HepG2 (cell line): Measurements from ENCODE around the gene TFPI. TPM values are rescaled to one million over a fixed set of nuclear protein-coding genes. Genes with fewer than 3 reads are reported as not detected.

Experiments
- BHLHE40 ChIP-seq: IDR thresholded peaks from 2 replicates; pipeline ENCODE4 v1.6.1; 2011; ENCODE audit warnings: low read length, improper control_type of control experiment
- EP300 ChIP-seq, 3 experiments: sonication (generic) in 1 of 3; formaldehyde crosslinking in 1 of 3; IDR thresholded peaks; 2 replicates each; pipeline versions ENCODE4 v1.5.1 to v1.6.1; 2011 to 2020; ENCODE audit warnings: low read depth in 2 of 3, low read length in 2 of 3, borderline replicate concordance in 1 of 3, improper control_type of control experiment in 1 of 3, mild to moderate bottlenecking in 1 of 3, missing genetic modification reagents in 1 of 3, moderate library complexity in 1 of 3
- GLI4 ChIP-seq: sonication (generic); formaldehyde crosslinking; IDR thresholded peaks from 2 replicates; pipeline ENCODE4 v1.5.1; 2020; ENCODE audit warnings: missing genetic modification reagents, mild to moderate bottlenecking, moderate library complexity, borderline replicate concordance
- HNRNPL ChIP-seq: fragments of 200-400 bp; formaldehyde crosslinking; IDR thresholded peaks from 2 replicates; pipeline ENCODE4 v1.6.1; 2017; ENCODE audit warnings: mild to moderate bottlenecking, low read depth, low read length
- HNRNPUL1 ChIP-seq: fragments of 200-400 bp; formaldehyde crosslinking; IDR thresholded peaks from 2 replicates; pipeline ENCODE4 v1.6.1; 2017; ENCODE audit warnings: low read depth, mild to moderate bottlenecking, low read length, moderate library complexity
- KAT2B ChIP-seq: fragments of 150-350 bp; IDR thresholded peaks from 2 replicates; pipeline ENCODE4 v1.6.1; 2014; ENCODE audit warnings: low read depth, low read length, borderline replicate concordance
- KLF6 ChIP-seq: IDR thresholded peaks from 2 replicates; pipeline ENCODE4 v1.8.0; 2016; ENCODE audit warnings: missing biosample characterization, missing genetic modification reagents
- MAFG ChIP-seq: sonication (generic); formaldehyde crosslinking; IDR thresholded peaks from 2 replicates; pipeline ENCODE4 v1.5.1; 2020; ENCODE audit warnings: mild to moderate bottlenecking, missing genetic modification reagents
- NFIC ChIP-seq: IDR thresholded peaks from 2 replicates; pipeline ENCODE4 v1.6.1; 2012; ENCODE audit warnings: mild to moderate bottlenecking, low read length, inconsistent platforms
- NR0B2 ChIP-seq: sonication (generic); formaldehyde crosslinking; IDR thresholded peaks from 2 replicates; pipeline ENCODE4 v1.4.0; 2020; ENCODE audit warnings: mild to moderate bottlenecking, missing genetic modification reagents
- NR2F1 ChIP-seq, 2 experiments: fragments of 450-650 bp in 1 of 2; formaldehyde crosslinking in 1 of 2; IDR thresholded peaks; 2 replicates each; pipeline versions ENCODE4 v1.5.0 to v1.6.1; 2016 to 2020; ENCODE audit warnings: mild to moderate bottlenecking in 1 of 2, missing compliant biosample characterization in 1 of 2, missing genetic modification reagents in 1 of 2, moderate library complexity in 1 of 2
- PATZ1 ChIP-seq: sonication (generic); formaldehyde crosslinking; IDR thresholded peaks from 2 replicates; pipeline ENCODE4 v1.4.0; 2020; ENCODE audit warnings: missing genetic modification reagents
- PITX1 ChIP-seq: sonication (generic); formaldehyde crosslinking; IDR thresholded peaks from 2 replicates; pipeline ENCODE4 v1.5.1; 2020; ENCODE audit warnings: mild to moderate bottlenecking, missing genetic modification reagents
- RBAK ChIP-seq: sonication (generic); formaldehyde crosslinking; IDR thresholded peaks from 2 replicates; pipeline ENCODE4 v1.5.1; 2020; ENCODE audit warnings: mild to moderate bottlenecking, missing genetic modification reagents
- REPIN1 ChIP-seq: sonication (generic); formaldehyde crosslinking; IDR thresholded peaks from 2 replicates; pipeline ENCODE4 v1.8.0; 2022; ENCODE audit warnings: missing genetic modification reagents, low read depth, mild to moderate bottlenecking, borderline replicate concordance
- ZIK1 ChIP-seq: sonication (generic); formaldehyde crosslinking; IDR thresholded peaks from 2 replicates; pipeline ENCODE4 v1.5.0; 2020; ENCODE audit warnings: mild to moderate bottlenecking, low read depth, missing genetic modification reagents, borderline replicate concordance
- ZNF121 ChIP-seq: sonication (generic); formaldehyde crosslinking; IDR thresholded peaks from 2 replicates; pipeline ENCODE4 v1.5.0; 2020; ENCODE audit warnings: mild to moderate bottlenecking, missing genetic modification reagents
- ZNF3 ChIP-seq: IDR thresholded peaks from 2 replicates; pipeline ENCODE4 v1.7.0; 2017; ENCODE audit warnings: inconsistent platforms
- ZNF317 ChIP-seq: sonication (generic); formaldehyde crosslinking; IDR thresholded peaks from 2 replicates; pipeline ENCODE4 v1.5.0; 2020; ENCODE audit warnings: mild to moderate bottlenecking, missing genetic modification reagents
- ZNF501 ChIP-seq: sonication (generic); formaldehyde crosslinking; IDR thresholded peaks from 2 replicates; pipeline ENCODE4 v1.5.1; 2020; ENCODE audit warnings: mild to moderate bottlenecking, moderate library complexity, missing genetic modification reagents
- ZNF570 ChIP-seq: sonication (generic); formaldehyde crosslinking; IDR thresholded peaks from 2 replicates; pipeline ENCODE4 v1.4.0; 2020; ENCODE audit warnings: mild to moderate bottlenecking, missing genetic modification reagents, borderline replicate concordance
- ZNF7 ChIP-seq: IDR thresholded peaks from 2 replicates; pipeline ENCODE4 v1.6.1; 2016; ENCODE audit warnings: missing biosample characterization, missing genetic modification reagents
- ZSCAN30 ChIP-seq: sonication (generic); formaldehyde crosslinking; IDR thresholded peaks from 2 replicates; pipeline ENCODE4 v1.5.0; 2020; ENCODE audit warnings: mild to moderate bottlenecking, missing genetic modification reagents
- polyA plus RNA-seq, 8 experiments: library from polyadenylated mRNA; depleted of rRNA in 3 of 8; stranded (reverse) in 7 of 8; unstranded in 1 of 8; fragments of >200 nt; fragmentation: Illumina TruSeq in 4 of 8; extraction: Trizol in 4 of 8; gene quantifications; 2 replicates each; pipeline versions ENCODE4 v1.2.1 to v1.2.3, GENCODE V29; 2011 to 2016; ENCODE audit warnings: low read depth in 4 of 8, missing spikeins in 1 of 8, mixed read lengths in 1 of 8; ENCODE audit not compliant: insufficient read depth in 1 of 8
- total RNA-seq, 5 experiments: library from RNA; depleted of rRNA; stranded (reverse); fragments of >200 nt; fragmentation: Illumina TruSeq; extraction: Trizol; gene quantifications; 2 replicates each; pipeline ENCODE4 v1.2.3, GENCODE V29; 2016; ENCODE audit warnings: low read depth in 1 of 5
- TF ChIP-seq, protein P1 (sequence below): sonication (generic); formaldehyde crosslinking; IDR thresholded peaks from 2 replicates; pipeline ENCODE4 v1.4.0; 2020; ENCODE audit warnings: missing genetic modification reagents
- TF ChIP-seq, protein P2 (sequence below): sonication (generic); formaldehyde crosslinking; IDR thresholded peaks from 2 replicates; pipeline ENCODE4 v1.5.1; 2020; ENCODE audit warnings: missing genetic modification reagents, mild to moderate bottlenecking, borderline replicate concordance

The TFPI gene
- total and polyA plus RNA-seq, 2 of the 13 experiments (the other 11 are each of a cell fraction or from before 2014, with no cell fraction given), result 301 to 436 TPM

GRCh38 chr2:187541086-187542085 is 12.8 kb downstream of the TFPI start (continued):
- no peak for TF ChIP-seq NR0B2 (CRISPR knock-in tag)
- no peak for TF ChIP-seq ZNF570 (CRISPR knock-in tag)
- TF ChIP-seq MAFG (CRISPR knock-in tag), result no peak
- no peak; the same call in 1 of the 2 replicates for TF ChIP-seq ZSCAN30 (CRISPR knock-in tag)
- peak; percentile 45; the same call in 1 of the 2 replicates for TF ChIP-seq BHLHE40
- no peak for TF ChIP-seq HNRNPUL1
- TF ChIP-seq HNRNPL, result no peak
- TF ChIP-seq ZNF501 (CRISPR knock-in tag), result no peak
- no peak for TF ChIP-seq ZNF7 (CRISPR knock-in tag)
- TF ChIP-seq NFIC, result peak; percentile 97
- peak; percentile 58; the same call in 1 of the 2 replicates for TF ChIP-seq ZNF121
- TF ChIP-seq GLI4 (CRISPR knock-in tag), result peak; percentile 65; the same call in 1 of the 2 replicates
- peak; percentile 98 for TF ChIP-seq PITX1
- peak; percentile 77; the same call in 1 of the 2 replicates for TF ChIP-seq REPIN1
- TF ChIP-seq EP300 (IDR thresholded peaks at IDR 0.05; ENCODE audit: low read depth in 2 of 2, low read length in 2 of 2), result peak in 1 of 2 experiments; percentile 97; a peak in 2 of 4 replicates
- peak; percentile 96 for TF ChIP-seq EP300 (CRISPR knock-in tag; IDR thresholded peaks at IDR 0.05; ENCODE audit: borderline replicate concordance)
- peak; percentile 93 for TF ChIP-seq KLF6 (CRISPR knock-in tag)
- TF ChIP-seq ZIK1 (CRISPR knock-in tag), result no peak
- no peak for TF ChIP-seq RBAK (CRISPR knock-in tag)
- TF ChIP-seq, protein P1, sequence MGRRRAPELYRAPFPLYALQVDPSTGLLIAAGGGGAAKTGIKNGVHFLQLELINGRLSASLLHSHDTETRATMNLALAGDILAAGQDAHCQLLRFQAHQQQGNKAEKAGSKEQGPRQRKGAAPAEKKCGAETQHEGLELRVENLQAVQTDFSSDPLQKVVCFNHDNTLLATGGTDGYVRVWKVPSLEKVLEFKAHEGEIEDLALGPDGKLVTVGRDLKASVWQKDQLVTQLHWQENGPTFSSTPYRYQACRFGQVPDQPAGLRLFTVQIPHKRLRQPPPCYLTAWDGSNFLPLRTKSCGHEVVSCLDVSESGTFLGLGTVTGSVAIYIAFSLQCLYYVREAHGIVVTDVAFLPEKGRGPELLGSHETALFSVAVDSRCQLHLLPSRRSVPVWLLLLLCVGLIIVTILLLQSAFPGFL, result no peak
- TF ChIP-seq PATZ1, result peak; percentile 66
- TF ChIP-seq, protein P2, sequence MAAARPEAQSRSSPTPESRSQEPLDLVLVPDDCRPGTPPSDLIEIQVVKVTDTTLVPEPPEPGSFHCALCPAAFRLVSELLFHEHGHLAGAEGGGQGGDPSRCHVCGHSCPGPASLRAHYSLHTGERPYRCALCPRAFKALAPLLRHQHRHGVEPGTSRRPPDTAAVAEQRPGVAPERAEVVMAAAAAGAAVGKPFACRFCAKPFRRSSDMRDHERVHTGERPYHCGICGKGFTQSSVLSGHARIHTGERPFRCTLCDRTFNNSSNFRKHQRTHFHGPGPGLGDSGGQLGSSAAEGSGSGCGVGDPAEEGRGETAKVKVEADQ (CRISPR knock-in tag), result no peak; the same call in 1 of the 2 replicates
- no peak for TF ChIP-seq KAT2B
- TF ChIP-seq NR2F1 (CRISPR knock-in tag; IDR thresholded peaks at IDR 0.05), result peak; percentile 94 to 95
- no peak; the same call in 1 of the 2 replicates for TF ChIP-seq ZNF3 (CRISPR knock-in tag)
- TF ChIP-seq ZNF317 (CRISPR knock-in tag), result peak; percentile 88
